HepG2 (cell line): ENCODE results near the gene PSMC3IP. TPM values are rescaled to one million over a fixed set of nuclear protein-coding genes. Genes with fewer than 3 reads are reported as not detected.

ENCODE experiments used
- BRCA1 ChIP-seq: sonication (generic); formaldehyde crosslinking; IDR thresholded peaks from 2 replicates; pipeline ENCODE4 v1.4.0; 2020; ENCODE audit warnings: missing genetic modification reagents
- EED ChIP-seq: sonication (generic); formaldehyde crosslinking; IDR thresholded peaks from 2 replicates; pipeline ENCODE4 v1.5.0; 2020; ENCODE audit warnings: mild to moderate bottlenecking, missing genetic modification reagents
- FLYWCH1 ChIP-seq: sonication (generic); formaldehyde crosslinking; IDR thresholded peaks from 2 replicates; pipeline ENCODE4 v1.8.1; 2023; ENCODE audit warnings: mild to moderate bottlenecking, missing genetic modification reagents
- GATAD2A ChIP-seq: IDR thresholded peaks from 2 replicates; pipeline ENCODE4 v1.6.1; 2016
- GTF2F1 ChIP-seq: fragments of 150-350 bp; IDR thresholded peaks from 2 replicates; pipeline ENCODE4 v1.6.1; 2014; ENCODE audit warnings: low read length
- ISL2 ChIP-seq: sonication (generic); formaldehyde crosslinking; IDR thresholded peaks from 2 replicates; pipeline ENCODE4 v1.5.0; 2020; ENCODE audit warnings: missing genetic modification reagents
- KDM6A ChIP-seq: IDR thresholded peaks from 2 replicates; pipeline ENCODE4 v1.6.1; 2016; ENCODE audit warnings: low read depth
- KLF16 ChIP-seq, 2 experiments: sonication (generic) in 1 of 2; formaldehyde crosslinking in 1 of 2; IDR thresholded peaks; 2 replicates each; pipeline versions ENCODE4 v1.6.1 to v1.8.0; 2016 to 2023; ENCODE audit warnings: missing genetic modification reagents in 2 of 2, missing compliant biosample characterization in 1 of 2
- NFIB ChIP-seq: sonication (generic); formaldehyde crosslinking; IDR thresholded peaks from 2 replicates; pipeline ENCODE4 v1.9.0; 2021; ENCODE audit warnings: missing genetic modification reagents, mild to moderate bottlenecking, borderline replicate concordance
- POLR2A ChIP-seq, 2 experiments: IDR thresholded peaks; 2 replicates each; pipeline ENCODE4 v1.6.1; 2011; ENCODE audit warnings: low read depth in 2 of 2, low read length in 2 of 2, mild to moderate bottlenecking in 1 of 2, moderate library complexity in 1 of 2; ENCODE audit not compliant: insufficient read depth in 1 of 2
- RAD51 ChIP-seq: fragments of 450-650 bp; IDR thresholded peaks from 2 replicates; pipeline ENCODE4 v1.6.1; 2016; ENCODE audit warnings: borderline replicate concordance
- SRF ChIP-seq: IDR thresholded peaks from 2 replicates; pipeline ENCODE4 v1.6.1; 2011; ENCODE audit warnings: mild to moderate bottlenecking, low read depth, low read length, moderate library complexity
- TMF1 ChIP-seq: sonication (generic); formaldehyde crosslinking; IDR thresholded peaks from 2 replicates; pipeline ENCODE4 v1.8.1; 2022; ENCODE audit warnings: low read depth, missing genetic modification reagents
- ZNF383 ChIP-seq: sonication (generic); formaldehyde crosslinking; IDR thresholded peaks from 2 replicates; pipeline ENCODE4 v1.4.0; 2020; ENCODE audit warnings: missing genetic modification reagents, mild to moderate bottlenecking, borderline replicate concordance
- ZNF543 ChIP-seq: sonication (generic); formaldehyde crosslinking; IDR thresholded peaks from 2 replicates; pipeline ENCODE4 v1.4.0; 2020; ENCODE audit warnings: mild to moderate bottlenecking, missing genetic modification reagents
- ZNF564 ChIP-seq: sonication (generic); formaldehyde crosslinking; IDR thresholded peaks from 2 replicates; pipeline ENCODE4 v1.8.1; 2023; ENCODE audit warnings: mild to moderate bottlenecking, missing genetic modification reagents
- ZNF589 ChIP-seq: sonication (generic); formaldehyde crosslinking; conservative IDR thresholded peaks from 2 replicates; pipeline ENCODE4 v1.8.0; 2022; ENCODE audit warnings: mild to moderate bottlenecking, moderate library complexity, missing genetic modification reagents
- ZNF775 ChIP-seq: sonication (generic); formaldehyde crosslinking; IDR thresholded peaks from 2 replicates; pipeline ENCODE4 v1.4.0; 2020; ENCODE audit warnings: missing genetic modification reagents, mild to moderate bottlenecking, moderate library complexity, borderline replicate concordance
- ZNF790 ChIP-seq: sonication (generic); formaldehyde crosslinking; IDR thresholded peaks from 2 replicates; pipeline ENCODE4 v1.8.0; 2022; ENCODE audit warnings: missing genetic modification reagents, mild to moderate bottlenecking, borderline replicate concordance
- polyA plus RNA-seq, 8 experiments: library from polyadenylated mRNA; depleted of rRNA in 3 of 8; stranded (reverse) in 7 of 8; unstranded in 1 of 8; fragments of >200 nt; fragmentation: Illumina TruSeq in 4 of 8; extraction: Trizol in 4 of 8; gene quantifications; 2 replicates each; pipeline versions ENCODE4 v1.2.1 to v1.2.3, GENCODE V29; 2011 to 2016; ENCODE audit warnings: low read depth in 4 of 8, missing spikeins in 1 of 8, mixed read lengths in 1 of 8; ENCODE audit not compliant: insufficient read depth in 1 of 8
- total RNA-seq, 5 experiments: library from RNA; depleted of rRNA; stranded (reverse); fragments of >200 nt; fragmentation: Illumina TruSeq; extraction: Trizol; gene quantifications; 2 replicates each; pipeline ENCODE4 v1.2.3, GENCODE V29; 2016; ENCODE audit warnings: low read depth in 1 of 5
- TF ChIP-seq, protein P1 (sequence below): sonication (generic); formaldehyde crosslinking; IDR thresholded peaks from 2 replicates; pipeline ENCODE4 v1.9.0; 2021; ENCODE audit warnings: missing genetic modification reagents, mild to moderate bottlenecking, borderline replicate concordance
- TF ChIP-seq, protein P2 (sequence below): sonication (generic); formaldehyde crosslinking; IDR thresholded peaks from 2 replicates; pipeline ENCODE4 v1.5.1; 2020; ENCODE audit warnings: mild to moderate bottlenecking, missing genetic modification reagents, borderline replicate concordance
- TF ChIP-seq, protein P3 (sequence below): sonication (generic); formaldehyde crosslinking; IDR thresholded peaks from 2 replicates; pipeline ENCODE4 v1.8.0; 2022; ENCODE audit warnings: mild to moderate bottlenecking, missing genetic modification reagents, moderate library complexity
- TF ChIP-seq, protein P4 (sequence below): sonication (generic); formaldehyde crosslinking; conservative IDR thresholded peaks from 2 replicates; pipeline ENCODE4 v1.4.0; 2020; ENCODE audit warnings: missing genetic modification reagents

The PSMC3IP gene
- total and polyA plus RNA-seq, 2 of the 13 experiments (the other 11 are each of a cell fraction or from before 2014, with no cell fraction given) = 6.5 to 22.4 TPM

DNA sequence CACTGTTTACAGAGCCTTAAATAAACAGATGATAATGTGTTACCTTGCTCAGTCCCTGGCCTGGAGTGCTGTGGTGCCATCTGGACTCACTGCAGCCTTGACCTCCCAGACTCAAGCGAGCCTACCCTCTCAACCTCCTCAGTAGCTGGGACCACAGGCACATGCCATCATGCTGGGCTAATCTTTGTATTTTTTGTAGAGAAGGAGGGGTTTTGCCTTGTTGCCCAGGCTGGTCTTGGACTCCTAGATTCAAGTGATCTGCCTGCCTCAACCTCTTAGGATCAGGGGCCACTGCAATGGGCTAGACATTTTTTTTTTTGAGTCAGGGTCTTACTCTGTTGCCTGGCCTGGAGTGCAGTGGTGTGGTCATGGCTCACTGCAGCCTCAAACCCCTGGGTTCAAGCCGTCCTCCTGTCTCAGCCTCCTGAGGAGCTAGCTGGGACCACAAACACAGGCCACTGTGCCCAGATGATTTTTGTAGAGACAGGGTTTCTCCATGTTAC lies 46.5 kb downstream of the PSMC3IP start (continued):
- TF ChIP-seq, protein P1, sequence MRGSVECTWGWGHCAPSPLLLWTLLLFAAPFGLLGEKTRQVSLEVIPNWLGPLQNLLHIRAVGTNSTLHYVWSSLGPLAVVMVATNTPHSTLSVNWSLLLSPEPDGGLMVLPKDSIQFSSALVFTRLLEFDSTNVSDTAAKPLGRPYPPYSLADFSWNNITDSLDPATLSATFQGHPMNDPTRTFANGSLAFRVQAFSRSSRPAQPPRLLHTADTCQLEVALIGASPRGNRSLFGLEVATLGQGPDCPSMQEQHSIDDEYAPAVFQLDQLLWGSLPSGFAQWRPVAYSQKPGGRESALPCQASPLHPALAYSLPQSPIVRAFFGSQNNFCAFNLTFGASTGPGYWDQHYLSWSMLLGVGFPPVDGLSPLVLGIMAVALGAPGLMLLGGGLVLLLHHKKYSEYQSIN (CRISPR knock-in tag) = no peak
- TF ChIP-seq ZNF775 (0 out of 2 replicates have a peak, but pooled peaks have one; percentile 21), NFIB (CRISPR knock-in tag) (no peak), ZNF543 (CRISPR knock-in tag) (peak; percentile 88), BRCA1 (CRISPR knock-in tag) (no peak), GTF2F1 (no peak), TMF1 (CRISPR knock-in tag) (0 out of 2 replicates have a peak, but pooled peaks have one; percentile 35), ISL2 (CRISPR knock-in tag) (peak; percentile 88; the same call in 1 of the 2 replicates), ZNF790 (CRISPR knock-in tag) (no peak), POLR2A (IDR thresholded peaks at IDR 0.05; ENCODE audit: insufficient read depth in 1 of 2, low read depth in 2 of 2, low read length in 2 of 2) (peak; percentile 57 to 61; a peak in 3 of 4 replicates), EED (CRISPR knock-in tag) (no peak), KLF16 (CRISPR knock-in tag; IDR thresholded peaks at IDR 0.05) (peak in 1 of 2 experiments; percentile 78; a peak in 2 of 4 replicates), FLYWCH1 (CRISPR knock-in tag) (no peak), ZNF589 (peak; percentile 80; the same call in 1 of the 2 replicates), ZNF564 (CRISPR knock-in tag) (0 out of 2 replicates have a peak, but pooled peaks have one; percentile 66), RAD51 (0 out of 2 replicates have a peak, but pooled peaks have one; percentile 2), SRF (no peak), ZNF383 (CRISPR knock-in tag) (no peak), GATAD2A (CRISPR knock-in tag) (peak; percentile 99), KDM6A (CRISPR knock-in tag) (peak; percentile 90)
- TF ChIP-seq, protein P2, sequence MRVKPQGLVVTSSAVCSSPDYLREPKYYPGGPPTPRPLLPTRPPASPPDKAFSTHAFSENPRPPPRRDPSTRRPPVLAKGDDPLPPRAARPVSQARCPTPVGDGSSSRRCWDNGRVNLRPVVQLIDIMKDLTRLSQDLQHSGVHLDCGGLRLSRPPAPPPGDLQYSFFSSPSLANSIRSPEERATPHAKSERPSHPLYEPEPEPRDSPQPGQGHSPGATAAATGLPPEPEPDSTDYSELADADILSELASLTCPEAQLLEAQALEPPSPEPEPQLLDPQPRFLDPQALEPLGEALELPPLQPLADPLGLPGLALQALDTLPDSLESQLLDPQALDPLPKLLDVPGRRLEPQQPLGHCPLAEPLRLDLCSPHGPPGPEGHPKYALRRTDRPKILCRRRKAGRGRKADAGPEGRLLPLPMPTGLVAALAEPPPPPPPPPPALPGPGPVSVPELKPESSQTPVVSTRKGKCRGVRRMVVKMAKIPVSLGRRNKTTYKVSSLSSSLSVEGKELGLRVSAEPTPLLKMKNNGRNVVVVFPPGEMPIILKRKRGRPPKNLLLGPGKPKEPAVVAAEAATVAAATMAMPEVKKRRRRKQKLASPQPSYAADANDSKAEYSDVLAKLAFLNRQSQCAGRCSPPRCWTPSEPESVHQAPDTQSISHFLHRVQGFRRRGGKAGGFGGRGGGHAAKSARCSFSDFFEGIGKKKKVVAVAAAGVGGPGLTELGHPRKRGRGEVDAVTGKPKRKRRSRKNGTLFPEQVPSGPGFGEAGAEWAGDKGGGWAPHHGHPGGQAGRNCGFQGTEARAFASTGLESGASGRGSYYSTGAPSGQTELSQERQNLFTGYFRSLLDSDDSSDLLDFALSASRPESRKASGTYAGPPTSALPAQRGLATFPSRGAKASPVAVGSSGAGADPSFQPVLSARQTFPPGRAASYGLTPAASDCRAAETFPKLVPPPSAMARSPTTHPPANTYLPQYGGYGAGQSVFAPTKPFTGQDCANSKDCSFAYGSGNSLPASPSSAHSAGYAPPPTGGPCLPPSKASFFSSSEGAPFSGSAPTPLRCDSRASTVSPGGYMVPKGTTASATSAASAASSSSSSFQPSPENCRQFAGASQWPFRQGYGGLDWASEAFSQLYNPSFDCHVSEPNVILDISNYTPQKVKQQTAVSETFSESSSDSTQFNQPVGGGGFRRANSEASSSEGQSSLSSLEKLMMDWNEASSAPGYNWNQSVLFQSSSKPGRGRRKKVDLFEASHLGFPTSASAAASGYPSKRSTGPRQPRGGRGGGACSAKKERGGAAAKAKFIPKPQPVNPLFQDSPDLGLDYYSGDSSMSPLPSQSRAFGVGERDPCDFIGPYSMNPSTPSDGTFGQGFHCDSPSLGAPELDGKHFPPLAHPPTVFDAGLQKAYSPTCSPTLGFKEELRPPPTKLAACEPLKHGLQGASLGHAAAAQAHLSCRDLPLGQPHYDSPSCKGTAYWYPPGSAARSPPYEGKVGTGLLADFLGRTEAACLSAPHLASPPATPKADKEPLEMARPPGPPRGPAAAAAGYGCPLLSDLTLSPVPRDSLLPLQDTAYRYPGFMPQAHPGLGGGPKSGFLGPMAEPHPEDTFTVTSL (CRISPR knock-in tag) = peak; percentile 74; the same call in 1 of the 2 replicates
- TF ChIP-seq, protein P3, sequence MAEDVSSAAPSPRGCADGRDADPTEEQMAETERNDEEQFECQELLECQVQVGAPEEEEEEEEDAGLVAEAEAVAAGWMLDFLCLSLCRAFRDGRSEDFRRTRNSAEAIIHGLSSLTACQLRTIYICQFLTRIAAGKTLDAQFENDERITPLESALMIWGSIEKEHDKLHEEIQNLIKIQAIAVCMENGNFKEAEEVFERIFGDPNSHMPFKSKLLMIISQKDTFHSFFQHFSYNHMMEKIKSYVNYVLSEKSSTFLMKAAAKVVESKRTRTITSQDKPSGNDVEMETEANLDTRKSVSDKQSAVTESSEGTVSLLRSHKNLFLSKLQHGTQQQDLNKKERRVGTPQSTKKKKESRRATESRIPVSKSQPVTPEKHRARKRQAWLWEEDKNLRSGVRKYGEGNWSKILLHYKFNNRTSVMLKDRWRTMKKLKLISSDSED (CRISPR knock-in tag) = 0 out of 2 replicates have a peak, but pooled peaks have one; percentile 38
- TF ChIP-seq, protein P4, sequence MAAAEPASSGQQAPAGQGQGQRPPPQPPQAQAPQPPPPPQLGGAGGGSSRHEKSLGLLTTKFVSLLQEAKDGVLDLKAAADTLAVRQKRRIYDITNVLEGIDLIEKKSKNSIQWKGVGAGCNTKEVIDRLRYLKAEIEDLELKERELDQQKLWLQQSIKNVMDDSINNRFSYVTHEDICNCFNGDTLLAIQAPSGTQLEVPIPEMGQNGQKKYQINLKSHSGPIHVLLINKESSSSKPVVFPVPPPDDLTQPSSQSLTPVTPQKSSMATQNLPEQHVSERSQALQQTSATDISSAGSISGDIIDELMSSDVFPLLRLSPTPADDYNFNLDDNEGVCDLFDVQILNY (CRISPR knock-in tag) = no peak
